Tibial nerve (tissue), 4 donors: ENCODE measurements around the gene DENND10.

Source experiments
- CTCF ChIP-seq, 5 experiments: fragments of 200-600 bp in 3 of 5; fragments of 450-650 bp in 2 of 5; sonication (generic) in 3 of 5; IDR thresholded peaks; one replicate each; pipeline ENCODE4 v1.5.1; 2016 to 2019; ENCODE audit warnings: antibody characterized with exemption in 5 of 5, mild to moderate bottlenecking in 3 of 5, moderate library complexity in 2 of 5
- EP300 ChIP-seq, 2 donors: sonication (generic); formaldehyde crosslinking; IDR thresholded peaks; one replicate each; pipeline ENCODE4 v1.6.1; 2017; ENCODE audit warnings: antibody characterized with exemption in 2 of 2, mild to moderate bottlenecking in 1 of 2

GRCh38 chr10:119129721-119130120 is 25.8 kb downstream of the DENND10 start:
- TF ChIP-seq CTCF (IDR thresholded peaks at IDR 0.05) (no peak), EP300 (IDR thresholded peaks at IDR 0.05) (no peak)
